Cardiac muscle cell (in vitro differentiated cells and primary cell): ENCODE measurements around the gene EP400. TPM values are rescaled to one million over a fixed set of nuclear protein-coding genes. Genes with fewer than 3 reads are reported as not detected.

Experiments
- DNase-seq, 2 donors: peaks; one replicate each; pipeline versions ENCODE4 v3.0.0 to v3.0.0-alpha.2; 2010 to 2017; ENCODE audit warnings: low read depth in 1 of 2, low spot score in 1 of 2
- H3K27ac ChIP-seq: fragments of 200-600 bp; sonication (generic); 2 replicates; pipeline ENCODE4 v1.5.1; 2016
- H3K27me3 ChIP-seq: fragments of 200-600 bp; sonication (generic); 2 replicates; pipeline ENCODE4 v1.6.0; 2016; ENCODE audit warnings: control low read depth
- H3K36me3 ChIP-seq: fragments of 200-600 bp; sonication (generic); 2 replicates; pipeline ENCODE4 v1.5.1; 2016; ENCODE audit warnings: control low read depth
- H3K4me1 ChIP-seq: fragments of 200-600 bp; sonication (generic); 2 replicates; pipeline ENCODE4 v1.8.1; 2017; ENCODE audit warnings: low read depth, mild to moderate bottlenecking, mixed run types
- H3K4me3 ChIP-seq: fragments of 200-600 bp; sonication (generic); 2 replicates; pipeline ENCODE4 v1.5.1; 2016; ENCODE audit warnings: mild to moderate bottlenecking
- H3K9me3 ChIP-seq: fragments of 200-600 bp; sonication (generic); 2 replicates; pipeline ENCODE4 v1.5.1; 2017; ENCODE audit warnings: low read depth, mild to moderate bottlenecking, control low read depth
- CTCF ChIP-seq: IDR thresholded peaks from 2 replicates; pipeline ENCODE4 v1.5.1; 2012; ENCODE audit warnings: low read depth, mild to moderate bottlenecking, low read length
- polyA plus RNA-seq: library from polyadenylated mRNA; unstranded; fragments of >200 nt; fragmentation: Nextera tagmentation; extraction: Ambion mirVana; gene quantifications from 2 replicates; pipeline ENCODE4 v1.2.1, GENCODE V29; 2016
- total RNA-seq: library from RNA; depleted of rRNA; stranded (reverse); fragments of >200 nt; gene quantifications from 2 replicates; pipeline ENCODE4 v1.2.3, GENCODE V29; 2016

The EP400 gene
- total and polyA plus RNA-seq, 2 experiments from 2014 or later: 14.6 to 28.4 TPM

GRCh38 chr12:131908092-131909080 lies 41.4 kb upstream of the EP400 start:
- DNase-seq: no peak
- peaks cover 6% of the 10 kb centered on the region for H3K36me3 ChIP-seq
- no peak overlapping the region for H3K27ac ChIP-seq
- no peak overlapping the region for H3K4me3 ChIP-seq
- H3K4me1 ChIP-seq: no peaks in the 10 kb centered on the region
- no peaks in the 10 kb centered on the region for H3K9me3 ChIP-seq
- no peaks in the 10 kb centered on the region for H3K27me3 ChIP-seq
- no peak for TF ChIP-seq CTCF

- Histone ChIP-seq H3K27ac (no peak overlapping the region), H3K9me3 (no peaks in the 10 kb centered on the region), H3K4me1 (no peaks in the 10 kb centered on the region), H3K27me3 (no peaks in the 10 kb centered on the region), H3K4me3 (no peak overlapping the region), H3K36me3 (peaks cover 7% of the 10 kb centered on the region)
- no peak for DNase-seq
- TF ChIP-seq CTCF: no peak
Observed at GRCh38 chr12:131909081-131909751, 40.5 kb upstream of the EP400 start.

GRCh38 chr12:131909752-131910219 lies 40.0 kb upstream of the EP400 start:
- Histone ChIP-seq H3K27me3 (no peaks in the 10 kb centered on the region), H3K4me1 (no peaks in the 10 kb centered on the region), H3K27ac (no peak overlapping the region), H3K9me3 (no peaks in the 10 kb centered on the region), H3K4me3 (no peak overlapping the region), H3K36me3 (peaks cover 12% of the 10 kb centered on the region)
- no peak for TF ChIP-seq CTCF
- no peak for DNase-seq

- DNase-seq: no peak
- TF ChIP-seq CTCF: no peak
- H3K27me3 ChIP-seq: no peaks in the 10 kb centered on the region
- no peak overlapping the region for H3K4me3 ChIP-seq
- no peak overlapping the region for H3K27ac ChIP-seq
- no peaks in the 10 kb centered on the region for H3K4me1 ChIP-seq
- peaks cover 17% of the 10 kb centered on the region for H3K36me3 ChIP-seq
- no peaks in the 10 kb centered on the region for H3K9me3 ChIP-seq
Observed at GRCh38 chr12:131910302-131911027, 39.3 kb upstream of the EP400 start.

GRCh38 chr12:131911028-131911650 lies 38.6 kb upstream of the EP400 start:
- Histone ChIP-seq H3K36me3 (peaks cover 24% of the 10 kb centered on the region), H3K4me1 (no peaks in the 10 kb centered on the region), H3K27ac (no peak overlapping the region), H3K4me3 (no peak overlapping the region), H3K27me3 (no peaks in the 10 kb centered on the region), H3K9me3 (no peaks in the 10 kb centered on the region)
- DNase-seq: no peak
- no peak for TF ChIP-seq CTCF
